ENCODE results near the gene XRCC2. TPM values are rescaled to one million over a fixed set of nuclear protein-coding genes. Genes with fewer than 3 reads are reported as not detected.

XRCC2 gene
- total and polyA plus RNA-seq, 2 donors (not counting 1 experiment from before 2014, with no cell fraction given) = 0.66 to 1.5 TPM

GRCh38 chr7:152619027-152619739 lies 56.8 kb downstream of the XRCC2 start:
- no peak overlapping the region for H3K9ac ChIP-seq (ENCODE audit: low read length)
- H3K79me2 ChIP-seq (ENCODE audit: control insufficient read depth, insufficient read depth, low read length) = no peaks in the 10 kb centered on the region
- H3K4me3 ChIP-seq (ENCODE audit: control extremely low read depth in 1 of 5, extremely low read depth in 1 of 5, insufficient read depth in 1 of 5, low read depth in 2 of 5, low read length in 4 of 5) = no peak overlapping the region
- no peak for DNase-seq
- no peak overlapping the region for H3K4me2 ChIP-seq (replicated peaks; ENCODE audit: low read depth, low read length, poor library complexity, severe bottlenecking)
- no peaks in the 10 kb centered on the region for H3K27me3 Mint-ChIP-seq
- H3K27me3 ChIP-seq (replicated peaks in 1 of 4; ENCODE audit: control extremely low read depth in 1 of 4, control insufficient read depth in 3 of 4, insufficient read depth in 4 of 4, low read length in 3 of 4) = no peaks in the 10 kb centered on the region
- ChIA-PET CTCF (no interaction called here), POLR2A (no interaction called here)
- intact Hi-C loops (cut with micrococcal nuclease) = no loop called here
- H3K27ac ChIP-seq (ENCODE audit: low read length in 2 of 2) = no peak overlapping the region
- no peak overlapping the region for H2AFZ ChIP-seq (ENCODE audit: insufficient read depth, low read depth, low read length, poor library complexity, severe bottlenecking)
- no peak for TF ChIP-seq EZH2 (IDR thresholded peaks at IDR 0.05; ENCODE audit: borderline replicate concordance, insufficient read depth, low read depth, low read length, poor library complexity, severe bottlenecking)
- TF ChIP-seq CTCF (IDR thresholded peaks at IDR 0.05) = no peak
- no peak overlapping the region for H3K27ac Mint-ChIP-seq
- no peaks in the 10 kb centered on the region for H4K20me1 ChIP-seq (ENCODE audit: control insufficient read depth, insufficient read depth, low read length, poor library complexity, severe bottlenecking)
- H3K4me1 ChIP-seq (ENCODE audit: control insufficient read depth in 2 of 2, insufficient read depth in 2 of 2, low read length in 2 of 2) = no peaks in the 10 kb centered on the region
- no peaks in the 10 kb centered on the region for H3K9me3 ChIP-seq (ENCODE audit: control extremely low read depth in 1 of 3, control insufficient read depth in 2 of 3, insufficient read depth in 1 of 3, low read length in 2 of 3)
- no peaks in the 10 kb centered on the region for H3K9me3 Mint-ChIP-seq (ENCODE audit: insufficient read depth)
- H3K4me3 Mint-ChIP-seq = no peak overlapping the region
- H3K36me3 ChIP-seq (replicated peaks in 1 of 2; ENCODE audit: control extremely low read depth in 1 of 2, control insufficient read depth in 1 of 2, extremely low read depth in 1 of 2, insufficient read depth in 2 of 2, low read length in 1 of 2) = no peaks in the 10 kb centered on the region
- no peaks in the 10 kb centered on the region for H3K4me1 Mint-ChIP-seq
- ATAC-seq (ENCODE audit: low read depth) = no peak
- 100% methylated on average over 3 of the region's 11 CpGs for WGBS (ENCODE audit: insufficient coverage)

GRCh38 chr7:152618427-152618826 lies 57.5 kb downstream of the XRCC2 start:
- H3K4me3 Mint-ChIP-seq = no peak overlapping the region
- H2AFZ ChIP-seq (ENCODE audit: insufficient read depth, low read depth, low read length, poor library complexity, severe bottlenecking) = no peak overlapping the region
- WGBS (ENCODE audit: insufficient coverage) = no CpG with 5 or more reads among the region's 5 CpGs
- CTCF ChIA-PET = no interaction called here
- H3K27me3 Mint-ChIP-seq = no peaks in the 10 kb centered on the region
- no peaks in the 10 kb centered on the region for H3K9me3 ChIP-seq (ENCODE audit: control extremely low read depth in 1 of 3, control insufficient read depth in 2 of 3, insufficient read depth in 1 of 3, low read length in 2 of 3)
- no peaks in the 10 kb centered on the region for H3K9me3 Mint-ChIP-seq (ENCODE audit: insufficient read depth)
- H3K4me3 ChIP-seq (ENCODE audit: control extremely low read depth in 1 of 5, extremely low read depth in 1 of 5, insufficient read depth in 1 of 5, low read depth in 2 of 5, low read length in 4 of 5) = no peak overlapping the region
- H3K27me3 ChIP-seq (replicated peaks in 1 of 4; ENCODE audit: control extremely low read depth in 1 of 4, control insufficient read depth in 3 of 4, insufficient read depth in 4 of 4, low read length in 3 of 4) = no peaks in the 10 kb centered on the region
- no peak overlapping the region for H3K9ac ChIP-seq (ENCODE audit: low read length)
- H3K36me3 ChIP-seq (replicated peaks in 1 of 2; ENCODE audit: control extremely low read depth in 1 of 2, control insufficient read depth in 1 of 2, extremely low read depth in 1 of 2, insufficient read depth in 2 of 2, low read length in 1 of 2) = no peaks in the 10 kb centered on the region
- no peaks in the 10 kb centered on the region for H3K79me2 ChIP-seq (ENCODE audit: control insufficient read depth, insufficient read depth, low read length)
- H3K4me2 ChIP-seq (replicated peaks; ENCODE audit: low read depth, low read length, poor library complexity, severe bottlenecking) = no peak overlapping the region
- no peaks in the 10 kb centered on the region for H3K4me1 Mint-ChIP-seq
- no peak overlapping the region for H3K27ac Mint-ChIP-seq
- H3K27ac ChIP-seq (ENCODE audit: low read length in 2 of 2) = no peak overlapping the region
- H4K20me1 ChIP-seq (ENCODE audit: control insufficient read depth, insufficient read depth, low read length, poor library complexity, severe bottlenecking) = no peaks in the 10 kb centered on the region
- no peaks in the 10 kb centered on the region for H3K4me1 ChIP-seq (ENCODE audit: control insufficient read depth in 2 of 2, insufficient read depth in 2 of 2, low read length in 2 of 2)
- no peak for ATAC-seq (ENCODE audit: low read depth)
- POLR2A ChIA-PET = no interaction called here
- DNase-seq = no peak
- TF ChIP-seq CTCF (IDR thresholded peaks at IDR 0.05) (no peak), EZH2 (IDR thresholded peaks at IDR 0.05; ENCODE audit: borderline replicate concordance, insufficient read depth, low read depth, low read length, poor library complexity, severe bottlenecking) (no peak)
- intact Hi-C loops (cut with micrococcal nuclease) = no loop called here

Measured in B cell (primary cell).